GM18526 (cell line): ENCODE data around the gene CERS4.

Experiments
- POLR2A ChIP-seq: IDR thresholded peaks from 3 replicates; pipeline ENCODE4 v1.6.1; 2011; ENCODE audit not compliant: insufficient read length; ENCODE audit errors: extremely low read depth

Gene CERS4

GRCh38 chr19:8208119-8208921 lies 850 bp upstream of the CERS4 start:
- no peak for TF ChIP-seq POLR2A

- peak; percentile 54 for TF ChIP-seq POLR2A
Observed at GRCh38 chr19:8209462-8210378, 550 bp downstream of the CERS4 start.

- TF ChIP-seq POLR2A = no peak
Observed at GRCh38 chr19:8210421-8211101, 1.4 kb downstream of the CERS4 start.

- TF ChIP-seq POLR2A = no peak
Observed at GRCh38 chr19:8212212-8212611, 3.0 kb downstream of the CERS4 start.

GRCh38 chr19:8212916-8213315 lies 3.7 kb downstream of the CERS4 start:
- no peak for TF ChIP-seq POLR2A

GRCh38 chr19:8213827-8214672 lies 4.9 kb downstream of the CERS4 start:
- TF ChIP-seq POLR2A = no peak

GRCh38 chr19:8214802-8215201 lies 5.6 kb downstream of the CERS4 start:
- no peak for TF ChIP-seq POLR2A

- TF ChIP-seq POLR2A = no peak
Observed at GRCh38 chr19:8215783-8216182, 6.6 kb downstream of the CERS4 start.

GRCh38 chr19:8216357-8216756 lies 7.2 kb downstream of the CERS4 start:
- TF ChIP-seq POLR2A = no peak

- no peak for TF ChIP-seq POLR2A
Observed at GRCh38 chr19:8220481-8220880, 11.3 kb downstream of the CERS4 start.

- TF ChIP-seq POLR2A = no peak
Observed at GRCh38 chr19:8221161-8221560, 12.0 kb downstream of the CERS4 start.

- TF ChIP-seq POLR2A = no peak
Observed at GRCh38 chr19:8224394-8225145, 15.4 kb downstream of the CERS4 start.

GRCh38 chr19:8231073-8231604 lies 22.0 kb downstream of the CERS4 start:
- TF ChIP-seq POLR2A = no peak

GRCh38 chr19:8233370-8233769 lies 24.2 kb downstream of the CERS4 start:
- TF ChIP-seq POLR2A = no peak
